HepG2 (cell line): ENCODE measurements around the gene MT1F. TPM values are rescaled to one million over a fixed set of nuclear protein-coding genes. Genes with fewer than 3 reads are reported as not detected.
A peak's percentile ranks its signal among the peaks of the same experiment; 100 is the strongest.

Experiments
- HES4 ChIP-seq: sonication (generic); formaldehyde crosslinking; IDR thresholded peaks from 2 replicates; pipeline ENCODE4 v1.9.0; 2021; ENCODE audit warnings: mild to moderate bottlenecking, missing genetic modification reagents, borderline replicate concordance
- KLF16 ChIP-seq, 2 experiments: sonication (generic) in 1 of 2; formaldehyde crosslinking in 1 of 2; IDR thresholded peaks; 2 replicates each; pipeline versions ENCODE4 v1.6.1 to v1.8.0; 2016 to 2023; ENCODE audit warnings: missing genetic modification reagents in 2 of 2, missing compliant biosample characterization in 1 of 2
- MXD4 ChIP-seq: IDR thresholded peaks from 2 replicates; pipeline ENCODE4 v1.6.1; 2016; ENCODE audit warnings: mild to moderate bottlenecking, missing biosample characterization, missing genetic modification reagents
- RXRB ChIP-seq: IDR thresholded peaks from 2 replicates; pipeline ENCODE4 v1.6.1; 2016; ENCODE audit warnings: borderline replicate concordance, missing genetic modification reagents, missing compliant biosample characterization
- TRIM24 ChIP-seq: sonication (generic); formaldehyde crosslinking; IDR thresholded peaks from 2 replicates; pipeline ENCODE4 v1.8.0; 2022; ENCODE audit warnings: mild to moderate bottlenecking, missing genetic modification reagents
- ZNF10 ChIP-seq: sonication (generic); formaldehyde crosslinking; IDR thresholded peaks from 2 replicates; pipeline ENCODE4 v1.4.0; 2020; ENCODE audit warnings: mild to moderate bottlenecking, low read depth, missing genetic modification reagents, borderline replicate concordance
- ZNF335 ChIP-seq: sonication (generic); formaldehyde crosslinking; IDR thresholded peaks from 2 replicates; pipeline ENCODE4 v1.4.0; 2020; ENCODE audit warnings: missing genetic modification reagents
- ZNF772 ChIP-seq: sonication (generic); formaldehyde crosslinking; IDR thresholded peaks from 2 replicates; pipeline ENCODE4 v1.5.0; 2020; ENCODE audit warnings: mild to moderate bottlenecking, missing genetic modification reagents
- polyA plus RNA-seq, 8 experiments: library from polyadenylated mRNA; depleted of rRNA in 3 of 8; stranded (reverse) in 7 of 8; unstranded in 1 of 8; fragments of >200 nt; fragmentation: Illumina TruSeq in 4 of 8; extraction: Trizol in 4 of 8; gene quantifications; 2 replicates each; pipeline versions ENCODE4 v1.2.1 to v1.2.3, GENCODE V29; 2011 to 2016; ENCODE audit warnings: low read depth in 4 of 8, missing spikeins in 1 of 8, mixed read lengths in 1 of 8; ENCODE audit not compliant: insufficient read depth in 1 of 8
- total RNA-seq, 5 experiments: library from RNA; depleted of rRNA; stranded (reverse); fragments of >200 nt; fragmentation: Illumina TruSeq; extraction: Trizol; gene quantifications; 2 replicates each; pipeline ENCODE4 v1.2.3, GENCODE V29; 2016; ENCODE audit warnings: low read depth in 1 of 5
- TF ChIP-seq, protein P1 (sequence below), 2 experiments: sonication (generic) in 1 of 2; formaldehyde crosslinking in 1 of 2; IDR thresholded peaks; 2 replicates each; pipeline versions ENCODE4 v1.4.0 to v1.6.1; 2016 to 2020; ENCODE audit warnings: borderline replicate concordance in 1 of 2, low read depth in 1 of 2, mild to moderate bottlenecking in 1 of 2, missing genetic modification reagents in 1 of 2
- TF ChIP-seq, protein P2 (sequence below): sonication (generic); formaldehyde crosslinking; IDR thresholded peaks from 2 replicates; pipeline ENCODE4 v1.8.1; 2022; ENCODE audit warnings: low read depth, mild to moderate bottlenecking, missing genetic modification reagents
- TF ChIP-seq, protein P3 (sequence below): sonication (generic); formaldehyde crosslinking; IDR thresholded peaks from 2 replicates; pipeline ENCODE4 v1.4.0; 2020; ENCODE audit warnings: missing genetic modification reagents, borderline replicate concordance
- TF ChIP-seq, protein P4 (sequence below): sonication (generic); formaldehyde crosslinking; conservative IDR thresholded peaks from 2 replicates; pipeline ENCODE4 v1.4.0; 2020; ENCODE audit warnings: missing genetic modification reagents

Gene MT1F
- total and polyA plus RNA-seq, 2 of the 13 experiments (the other 11 are each of a cell fraction or from before 2014, with no cell fraction given), result 1.9 to 169 TPM

DNA sequence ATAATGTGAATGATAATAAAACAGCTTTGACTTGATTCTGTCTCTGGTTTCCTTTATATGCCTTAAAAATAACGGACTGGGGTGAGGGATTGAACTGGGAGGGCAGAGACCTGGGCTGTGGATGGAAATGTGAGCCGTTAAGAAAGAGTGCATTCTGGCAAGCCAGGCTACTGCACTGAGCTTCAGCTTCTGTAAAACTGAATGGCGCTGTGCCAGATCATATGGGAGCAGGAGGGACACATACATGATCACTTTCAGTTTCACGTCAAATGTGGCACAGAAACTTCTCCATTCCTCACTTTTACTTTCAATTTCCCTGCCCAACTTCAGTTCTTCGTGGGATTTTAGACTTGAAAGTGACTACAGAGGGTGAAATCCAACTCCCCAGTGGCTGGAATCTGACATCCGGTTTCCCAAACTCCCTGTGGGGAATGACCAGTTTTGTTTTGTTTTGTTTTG lies 48.3 kb upstream of the MT1F start (continued):
- TF ChIP-seq, protein P1, sequence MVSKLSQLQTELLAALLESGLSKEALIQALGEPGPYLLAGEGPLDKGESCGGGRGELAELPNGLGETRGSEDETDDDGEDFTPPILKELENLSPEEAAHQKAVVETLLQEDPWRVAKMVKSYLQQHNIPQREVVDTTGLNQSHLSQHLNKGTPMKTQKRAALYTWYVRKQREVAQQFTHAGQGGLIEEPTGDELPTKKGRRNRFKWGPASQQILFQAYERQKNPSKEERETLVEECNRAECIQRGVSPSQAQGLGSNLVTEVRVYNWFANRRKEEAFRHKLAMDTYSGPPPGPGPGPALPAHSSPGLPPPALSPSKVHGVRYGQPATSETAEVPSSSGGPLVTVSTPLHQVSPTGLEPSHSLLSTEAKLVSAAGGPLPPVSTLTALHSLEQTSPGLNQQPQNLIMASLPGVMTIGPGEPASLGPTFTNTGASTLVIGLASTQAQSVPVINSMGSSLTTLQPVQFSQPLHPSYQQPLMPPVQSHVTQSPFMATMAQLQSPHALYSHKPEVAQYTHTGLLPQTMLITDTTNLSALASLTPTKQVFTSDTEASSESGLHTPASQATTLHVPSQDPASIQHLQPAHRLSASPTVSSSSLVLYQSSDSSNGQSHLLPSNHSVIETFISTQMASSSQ (IDR thresholded peaks at IDR 0.05; ENCODE audit: low read depth), result no peak
- TF ChIP-seq, protein P1 (CRISPR knock-in tag; IDR thresholded peaks at IDR 0.05; ENCODE audit: borderline replicate concordance), result no peak
- TF ChIP-seq, protein P2, sequence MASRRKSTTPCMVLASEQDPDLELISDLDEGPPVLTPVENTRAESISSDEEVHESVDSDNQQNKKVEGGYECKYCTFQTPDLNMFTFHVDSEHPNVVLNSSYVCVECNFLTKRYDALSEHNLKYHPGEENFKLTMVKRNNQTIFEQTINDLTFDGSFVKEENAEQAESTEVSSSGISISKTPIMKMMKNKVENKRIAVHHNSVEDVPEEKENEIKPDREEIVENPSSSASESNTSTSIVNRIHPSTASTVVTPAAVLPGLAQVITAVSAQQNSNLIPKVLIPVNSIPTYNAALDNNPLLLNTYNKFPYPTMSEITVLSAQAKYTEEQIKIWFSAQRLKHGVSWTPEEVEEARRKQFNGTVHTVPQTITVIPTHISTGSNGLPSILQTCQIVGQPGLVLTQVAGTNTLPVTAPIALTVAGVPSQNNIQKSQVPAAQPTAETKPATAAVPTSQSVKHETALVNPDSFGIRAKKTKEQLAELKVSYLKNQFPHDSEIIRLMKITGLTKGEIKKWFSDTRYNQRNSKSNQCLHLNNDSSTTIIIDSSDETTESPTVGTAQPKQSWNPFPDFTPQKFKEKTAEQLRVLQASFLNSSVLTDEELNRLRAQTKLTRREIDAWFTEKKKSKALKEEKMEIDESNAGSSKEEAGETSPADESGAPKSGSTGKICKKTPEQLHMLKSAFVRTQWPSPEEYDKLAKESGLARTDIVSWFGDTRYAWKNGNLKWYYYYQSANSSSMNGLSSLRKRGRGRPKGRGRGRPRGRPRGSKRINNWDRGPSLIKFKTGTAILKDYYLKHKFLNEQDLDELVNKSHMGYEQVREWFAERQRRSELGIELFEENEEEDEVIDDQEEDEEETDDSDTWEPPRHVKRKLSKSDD (CRISPR knock-in tag), result 0 out of 2 replicates have a peak, but pooled peaks have one; percentile 5
- TF ChIP-seq ZNF772 (CRISPR knock-in tag) (no peak), ZNF10 (CRISPR knock-in tag) (no peak), MXD4 (CRISPR knock-in tag) (peak; percentile 62; the same call in 1 of the 2 replicates), ZNF335 (CRISPR knock-in tag) (0 out of 2 replicates have a peak, but pooled peaks have one; percentile 33), TRIM24 (0 out of 2 replicates have a peak, but pooled peaks have one; percentile 3), KLF16 (CRISPR knock-in tag; IDR thresholded peaks at IDR 0.05) (0 out of 4 replicates have a peak, but pooled peaks of 1 of the 2 experiments have one; percentile 24), RXRB (peak; percentile 34), HES4 (no peak)
- TF ChIP-seq, protein P3, sequence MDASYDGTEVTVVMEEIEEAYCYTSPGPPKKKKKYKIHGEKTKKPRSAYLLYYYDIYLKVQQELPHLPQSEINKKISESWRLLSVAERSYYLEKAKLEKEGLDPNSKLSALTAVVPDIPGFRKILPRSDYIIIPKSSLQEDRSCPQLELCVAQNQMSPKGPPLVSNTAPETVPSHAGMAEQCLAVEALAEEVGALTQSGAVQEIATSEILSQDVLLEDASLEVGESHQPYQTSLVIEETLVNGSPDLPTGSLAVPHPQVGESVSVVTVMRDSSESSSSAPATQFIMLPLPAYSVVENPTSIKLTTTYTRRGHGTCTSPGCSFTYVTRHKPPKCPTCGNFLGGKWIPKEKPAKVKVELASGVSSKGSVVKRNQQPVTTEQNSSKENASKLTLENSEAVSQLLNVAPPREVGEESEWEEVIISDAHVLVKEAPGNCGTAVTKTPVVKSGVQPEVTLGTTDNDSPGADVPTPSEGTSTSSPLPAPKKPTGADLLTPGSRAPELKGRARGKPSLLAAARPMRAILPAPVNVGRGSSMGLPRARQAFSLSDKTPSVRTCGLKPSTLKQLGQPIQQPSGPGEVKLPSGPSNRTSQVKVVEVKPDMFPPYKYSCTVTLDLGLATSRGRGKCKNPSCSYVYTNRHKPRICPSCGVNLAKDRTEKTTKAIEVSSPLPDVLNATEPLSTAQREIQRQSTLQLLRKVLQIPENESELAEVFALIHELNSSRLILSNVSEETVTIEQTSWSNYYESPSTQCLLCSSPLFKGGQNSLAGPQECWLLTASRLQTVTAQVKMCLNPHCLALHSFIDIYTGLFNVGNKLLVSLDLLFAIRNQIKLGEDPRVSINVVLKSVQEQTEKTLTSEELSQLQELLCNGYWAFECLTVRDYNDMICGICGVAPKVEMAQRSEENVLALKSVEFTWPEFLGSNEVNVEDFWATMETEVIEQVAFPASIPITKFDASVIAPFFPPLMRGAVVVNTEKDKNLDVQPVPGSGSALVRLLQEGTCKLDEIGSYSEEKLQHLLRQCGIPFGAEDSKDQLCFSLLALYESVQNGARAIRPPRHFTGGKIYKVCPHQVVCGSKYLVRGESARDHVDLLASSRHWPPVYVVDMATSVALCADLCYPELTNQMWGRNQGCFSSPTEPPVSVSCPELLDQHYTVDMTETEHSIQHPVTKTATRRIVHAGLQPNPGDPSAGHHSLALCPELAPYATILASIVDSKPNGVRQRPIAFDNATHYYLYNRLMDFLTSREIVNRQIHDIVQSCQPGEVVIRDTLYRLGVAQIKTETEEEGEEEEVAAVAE, result 0 out of 2 replicates have a peak, but pooled peaks have one; percentile 11
- TF ChIP-seq, protein P4, sequence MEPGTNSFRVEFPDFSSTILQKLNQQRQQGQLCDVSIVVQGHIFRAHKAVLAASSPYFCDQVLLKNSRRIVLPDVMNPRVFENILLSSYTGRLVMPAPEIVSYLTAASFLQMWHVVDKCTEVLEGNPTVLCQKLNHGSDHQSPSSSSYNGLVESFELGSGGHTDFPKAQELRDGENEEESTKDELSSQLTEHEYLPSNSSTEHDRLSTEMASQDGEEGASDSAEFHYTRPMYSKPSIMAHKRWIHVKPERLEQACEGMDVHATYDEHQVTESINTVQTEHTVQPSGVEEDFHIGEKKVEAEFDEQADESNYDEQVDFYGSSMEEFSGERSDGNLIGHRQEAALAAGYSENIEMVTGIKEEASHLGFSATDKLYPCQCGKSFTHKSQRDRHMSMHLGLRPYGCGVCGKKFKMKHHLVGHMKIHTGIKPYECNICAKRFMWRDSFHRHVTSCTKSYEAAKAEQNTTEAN (CRISPR knock-in tag), result no peak
